ENCODE data around the gene SUGP2. TPM values are rescaled to one million over a fixed set of nuclear protein-coding genes. Genes with fewer than 3 reads are reported as not detected.
A peak's percentile ranks its signal among the peaks of the same experiment; 100 is the strongest.

Gene SUGP2
- polyA plus RNA-seq, 1 donor (not counting 4 experiments of a cell fraction or from before 2014, with no cell fraction given) = 51.2 TPM

DNA sequence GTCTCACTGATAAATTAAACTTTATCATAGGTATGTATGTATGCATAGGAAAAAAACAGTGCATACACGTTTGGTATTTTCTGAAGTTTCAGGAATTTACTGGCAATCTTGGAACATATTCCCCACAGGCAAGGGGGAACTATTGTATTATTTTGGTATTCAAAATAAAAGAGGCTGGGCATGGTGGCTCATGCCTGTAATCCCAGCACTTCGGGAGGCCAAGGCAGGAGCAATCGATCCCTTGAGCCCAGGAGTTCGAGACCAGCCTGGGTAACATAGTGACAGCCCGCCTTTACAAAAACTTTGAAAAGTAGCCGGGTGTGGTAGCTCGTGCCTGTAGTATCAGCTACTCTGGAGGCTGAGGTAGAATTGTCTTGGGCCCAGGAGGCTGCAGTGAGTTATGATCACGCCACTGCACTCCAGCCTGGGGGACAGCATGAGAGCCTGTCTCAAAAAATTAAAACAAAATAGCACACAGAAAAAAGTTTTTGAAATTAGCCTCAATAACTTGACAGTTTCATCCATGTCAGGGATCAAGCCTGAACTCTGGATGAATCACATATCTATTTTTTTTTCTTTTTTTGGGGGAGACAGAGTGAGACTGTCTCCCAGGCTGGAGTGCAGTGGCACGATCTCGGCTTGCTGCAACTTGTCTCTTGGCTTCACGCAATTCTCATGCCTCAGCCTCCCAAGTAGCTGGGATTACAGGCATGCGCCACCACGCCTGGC, 63.2 kb downstream of the SUGP2 start:
- H3K4me3 ChIP-seq (ENCODE audit: control insufficient read depth in 2 of 3, extremely low read depth in 1 of 3, insufficient read depth in 2 of 3, low read depth in 1 of 3, low read length in 3 of 3) = no peak overlapping the region
- peak overlapping the region; percentile 68 for H3K27ac ChIP-seq (ENCODE audit: control insufficient read depth, insufficient read depth, low read length)
- H3K36me3 ChIP-seq (ENCODE audit: control insufficient read depth in 2 of 2, extremely low read depth in 1 of 2, insufficient read depth in 2 of 2, low read length in 2 of 2) = no peaks in the 10 kb centered on the region
- H3K4me2 ChIP-seq (ENCODE audit: control insufficient read depth, extremely low read depth, insufficient read depth, low read depth, low read length) = peak overlapping the region; percentile 3
- TF ChIP-seq EZH2 (IDR thresholded peaks at IDR 0.05; ENCODE audit: low read length) = no peak
- TF ChIP-seq, protein P1, sequence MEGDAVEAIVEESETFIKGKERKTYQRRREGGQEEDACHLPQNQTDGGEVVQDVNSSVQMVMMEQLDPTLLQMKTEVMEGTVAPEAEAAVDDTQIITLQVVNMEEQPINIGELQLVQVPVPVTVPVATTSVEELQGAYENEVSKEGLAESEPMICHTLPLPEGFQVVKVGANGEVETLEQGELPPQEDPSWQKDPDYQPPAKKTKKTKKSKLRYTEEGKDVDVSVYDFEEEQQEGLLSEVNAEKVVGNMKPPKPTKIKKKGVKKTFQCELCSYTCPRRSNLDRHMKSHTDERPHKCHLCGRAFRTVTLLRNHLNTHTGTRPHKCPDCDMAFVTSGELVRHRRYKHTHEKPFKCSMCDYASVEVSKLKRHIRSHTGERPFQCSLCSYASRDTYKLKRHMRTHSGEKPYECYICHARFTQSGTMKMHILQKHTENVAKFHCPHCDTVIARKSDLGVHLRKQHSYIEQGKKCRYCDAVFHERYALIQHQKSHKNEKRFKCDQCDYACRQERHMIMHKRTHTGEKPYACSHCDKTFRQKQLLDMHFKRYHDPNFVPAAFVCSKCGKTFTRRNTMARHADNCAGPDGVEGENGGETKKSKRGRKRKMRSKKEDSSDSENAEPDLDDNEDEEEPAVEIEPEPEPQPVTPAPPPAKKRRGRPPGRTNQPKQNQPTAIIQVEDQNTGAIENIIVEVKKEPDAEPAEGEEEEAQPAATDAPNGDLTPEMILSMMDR (optimal IDR thresholded peaks at IDR 0.05 in 1 of 3, IDR thresholded peaks at IDR 0.05 in 1 of 3, conservative IDR thresholded peaks at IDR 0.05 in 1 of 3; ENCODE audit: extremely low read depth in 1 of 3, insufficient read depth in 2 of 3, low read length in 3 of 3) = no peak
- H4K20me1 ChIP-seq (ENCODE audit: control insufficient read depth, extremely low read depth, insufficient read depth, low read length) = no peaks in the 10 kb centered on the region
- H3K27me3 ChIP-seq (ENCODE audit: control insufficient read depth, extremely low read depth, insufficient read depth, low read length) = no peaks in the 10 kb centered on the region
- H3K79me2 ChIP-seq (ENCODE audit: control insufficient read depth, insufficient read depth, low read length) = no peaks in the 10 kb centered on the region
- FAIRE-seq = no peak
- peaks cover 7% of the 10 kb centered on the region for H3K4me1 ChIP-seq (ENCODE audit: control insufficient read depth, extremely low read depth, insufficient read depth, low read length)
- DNase-seq (ENCODE audit: low read depth, low spot score) = no peak
- H3K9ac ChIP-seq (ENCODE audit: control insufficient read depth, extremely low read depth, insufficient read depth, low read length) = peak overlapping the region; percentile 33
- dilution Hi-C loops (cut with MboI; ENCODE audit: extremely low pct_ligation_motif_present, low sequenced_read_pairs) = no loop called here
- no peaks in the 10 kb centered on the region for H3K9me3 ChIP-seq (ENCODE audit: control insufficient read depth, low read depth, low read length)
- H2AFZ ChIP-seq (ENCODE audit: control insufficient read depth, low read length) = no peak overlapping the region
- H3K9me1 ChIP-seq (ENCODE audit: control insufficient read depth, extremely low read depth, insufficient read depth, low read length) = no peaks in the 10 kb centered on the region

DNA sequence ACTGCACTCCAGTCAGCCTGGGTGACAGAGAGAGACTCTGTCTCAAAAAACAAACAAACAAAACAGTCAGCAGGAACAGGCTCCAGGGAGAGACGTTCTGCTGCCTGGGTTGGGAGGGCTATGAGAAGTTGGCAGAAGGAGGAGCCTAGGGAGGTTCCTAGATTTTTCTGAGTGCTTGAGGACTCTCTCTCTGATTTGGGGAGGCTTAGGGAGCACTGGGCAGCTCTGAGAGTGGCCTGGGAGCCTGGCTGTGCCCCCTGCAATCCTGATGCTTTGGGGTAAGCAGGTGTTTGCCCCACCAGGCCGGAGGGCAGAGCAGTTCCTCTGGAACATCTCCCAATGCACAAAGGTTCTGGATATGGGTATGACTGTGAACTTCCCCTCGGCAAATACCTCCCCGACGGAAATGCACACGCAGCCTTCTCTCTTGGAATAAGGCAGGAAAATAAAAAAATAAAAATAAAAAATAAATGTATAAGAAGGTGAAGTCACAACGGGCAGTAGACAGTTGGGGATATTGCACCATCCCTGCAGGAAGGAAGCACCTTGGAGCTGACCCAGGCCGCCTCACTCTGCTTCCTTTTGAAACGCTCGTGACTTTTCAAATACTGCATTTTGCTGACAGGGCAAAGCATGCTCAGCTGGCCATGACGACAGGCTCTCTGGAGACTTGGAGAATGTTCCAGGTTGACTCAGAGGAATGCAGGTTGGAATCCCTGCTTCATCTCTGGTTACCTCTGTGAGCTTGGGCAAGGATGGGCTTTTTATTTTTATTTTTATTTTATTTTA, 65.8 kb downstream of the SUGP2 start:
- Histone ChIP-seq H3K27me3 (ENCODE audit: control insufficient read depth, extremely low read depth, insufficient read depth, low read length) (no peaks in the 10 kb centered on the region), H3K4me3 (ENCODE audit: control insufficient read depth in 2 of 3, extremely low read depth in 1 of 3, insufficient read depth in 2 of 3, low read depth in 1 of 3, low read length in 3 of 3) (no peak overlapping the region), H3K27ac (ENCODE audit: control insufficient read depth, insufficient read depth, low read length) (no peak overlapping the region), H3K9me3 (ENCODE audit: control insufficient read depth, low read depth, low read length) (no peaks in the 10 kb centered on the region), H3K4me2 (ENCODE audit: control insufficient read depth, extremely low read depth, insufficient read depth, low read depth, low read length) (no peak overlapping the region), H3K9ac (ENCODE audit: control insufficient read depth, extremely low read depth, insufficient read depth, low read length) (no peak overlapping the region), H3K79me2 (ENCODE audit: control insufficient read depth, insufficient read depth, low read length) (no peaks in the 10 kb centered on the region), H3K9me1 (ENCODE audit: control insufficient read depth, extremely low read depth, insufficient read depth, low read length) (no peaks in the 10 kb centered on the region), H3K4me1 (ENCODE audit: control insufficient read depth, extremely low read depth, insufficient read depth, low read length) (peaks cover 7% of the 10 kb centered on the region), H3K36me3 (ENCODE audit: control insufficient read depth in 2 of 2, extremely low read depth in 1 of 2, insufficient read depth in 2 of 2, low read length in 2 of 2) (no peaks in the 10 kb centered on the region), H4K20me1 (ENCODE audit: control insufficient read depth, extremely low read depth, insufficient read depth, low read length) (no peaks in the 10 kb centered on the region), H2AFZ (ENCODE audit: control insufficient read depth, low read length) (no peak overlapping the region)
- TF ChIP-seq EZH2 (IDR thresholded peaks at IDR 0.05; ENCODE audit: low read length) = no peak
- TF ChIP-seq, protein P1 (optimal IDR thresholded peaks at IDR 0.05 in 1 of 3, IDR thresholded peaks at IDR 0.05 in 1 of 3, conservative IDR thresholded peaks at IDR 0.05 in 1 of 3; ENCODE audit: extremely low read depth in 1 of 3, insufficient read depth in 2 of 3, low read length in 3 of 3) = no peak
- FAIRE-seq (no peak), DNase-seq (ENCODE audit: low read depth, low spot score) (no peak)
- dilution Hi-C loops (cut with MboI; ENCODE audit: extremely low pct_ligation_motif_present, low sequenced_read_pairs) = no loop called here

Measured in keratinocyte (primary cell).